Chondrocyte (in vitro differentiated cells): ENCODE measurements around the gene PDGFRA. TPM values are rescaled to one million over a fixed set of nuclear protein-coding genes. Genes with fewer than 3 reads are reported as not detected.

ENCODE experiments used
- DNase-seq: peaks from one replicate; pipeline ENCODE4 v3.0.0; 2021; ENCODE audit warnings: mixed read lengths, low spot score
- H3K27ac Mint-ChIP-seq: one replicate; pipeline ENCODE4 v1.8.0; 2021; ENCODE audit warnings: mild to moderate bottlenecking, moderate library complexity, mixed read lengths; ENCODE audit not compliant: unreplicated experiment
- H3K27me3 Mint-ChIP-seq: 2 replicates; pipeline ENCODE4 v1.8.0; 2021; ENCODE audit warnings: low read depth, mixed read lengths
- H3K36me3 Mint-ChIP-seq: 2 replicates; pipeline ENCODE4 v1.8.0; 2021; ENCODE audit warnings: low read depth, mixed read lengths
- H3K4me1 Mint-ChIP-seq: 2 replicates; pipeline ENCODE4 v1.8.0; 2021; ENCODE audit warnings: low read depth, mild to moderate bottlenecking, mixed read lengths
- H3K4me3 Mint-ChIP-seq: one replicate; pipeline ENCODE4 v1.8.0; 2021; ENCODE audit warnings: mild to moderate bottlenecking, moderate library complexity, mixed read lengths; ENCODE audit not compliant: unreplicated experiment
- H3K9me3 Mint-ChIP-seq: 2 replicates; pipeline ENCODE4 v1.8.0; 2021; ENCODE audit warnings: low read depth, mixed read lengths
- CTCF ChIP-seq: fragments of 200-600 bp; sonication (generic); IDR thresholded peaks from 2 replicates; pipeline ENCODE4 v1.5.0; 2021; ENCODE audit warnings: antibody characterized with exemption, mild to moderate bottlenecking, moderate library complexity
- total RNA-seq: library from RNA; stranded (reverse); gene quantifications from 3 replicates; pipeline ENCODE4 v1.2.1, GENCODE V29; 2021

PDGFRA gene
- total RNA-seq, 1 donor from 2014 or later, result 62.7 TPM

GRCh38 chr4:54268151-54268550, 39.1 kb downstream of the PDGFRA start:
- Mint-ChIP-seq H3K4me1 (peaks cover 4% of the 10 kb centered on the region), H3K27me3 (no peaks in the 10 kb centered on the region), H3K36me3 (peaks cover 47% of the 10 kb centered on the region), H3K4me3 (no peak overlapping the region), H3K27ac (no peak overlapping the region), H3K9me3 (no peaks in the 10 kb centered on the region)
- no peak for TF ChIP-seq CTCF
- DNase-seq, result no peak

- TF ChIP-seq CTCF, result no peak
- H3K4me3 Mint-ChIP-seq, result no peak overlapping the region
- H3K27me3 Mint-ChIP-seq, result no peaks in the 10 kb centered on the region
- DNase-seq, result no peak
- H3K36me3 Mint-ChIP-seq, result peaks cover 47% of the 10 kb centered on the region
- no peak overlapping the region for H3K27ac Mint-ChIP-seq
- peaks cover 31% of the 10 kb centered on the region for H3K4me1 Mint-ChIP-seq
- H3K9me3 Mint-ChIP-seq, result no peaks in the 10 kb centered on the region
Observed at GRCh38 chr4:54271464-54271863, 42.4 kb downstream of the PDGFRA start.

- no peak for TF ChIP-seq CTCF
- peaks cover 46% of the 10 kb centered on the region for H3K36me3 Mint-ChIP-seq
- no peaks in the 10 kb centered on the region for H3K9me3 Mint-ChIP-seq
- no peaks in the 10 kb centered on the region for H3K27me3 Mint-ChIP-seq
- no peak overlapping the region for H3K4me3 Mint-ChIP-seq
- DNase-seq, result no peak
- H3K27ac Mint-ChIP-seq, result peak overlapping the region; percentile 12
- H3K4me1 Mint-ChIP-seq, result peaks cover 36% of the 10 kb centered on the region
Observed at GRCh38 chr4:54272051-54272450, 43.0 kb downstream of the PDGFRA start.

- H3K4me3 Mint-ChIP-seq, result no peak overlapping the region
- H3K27ac Mint-ChIP-seq, result no peak overlapping the region
- peaks cover 39% of the 10 kb centered on the region for H3K36me3 Mint-ChIP-seq
- H3K27me3 Mint-ChIP-seq, result no peaks in the 10 kb centered on the region
- DNase-seq, result no peak
- peaks cover 45% of the 10 kb centered on the region for H3K4me1 Mint-ChIP-seq
- no peak for TF ChIP-seq CTCF
- no peaks in the 10 kb centered on the region for H3K9me3 Mint-ChIP-seq
Observed at GRCh38 chr4:54274264-54274663, 45.2 kb downstream of the PDGFRA start.

- peaks cover 38% of the 10 kb centered on the region for H3K36me3 Mint-ChIP-seq
- peaks cover 47% of the 10 kb centered on the region for H3K4me1 Mint-ChIP-seq
- no peak for DNase-seq
- H3K9me3 Mint-ChIP-seq, result no peaks in the 10 kb centered on the region
- H3K27ac Mint-ChIP-seq, result peak overlapping the region; percentile 65
- H3K4me3 Mint-ChIP-seq, result no peak overlapping the region
- no peaks in the 10 kb centered on the region for H3K27me3 Mint-ChIP-seq
- no peak for TF ChIP-seq CTCF
Observed at GRCh38 chr4:54274795-54275665, 45.9 kb downstream of the PDGFRA start.
